PC-9 (cell line): ENCODE results near the gene TJP3.

ENCODE experiments used
- EZH2 ChIP-seq: fragments of 200-600 bp; sonication (generic); IDR thresholded peaks from 2 replicates; pipeline ENCODE4 v1.8.0; 2017; ENCODE audit warnings: antibody characterized with exemption, low read depth
- TF ChIP-seq, protein P1 (sequence below): fragments of 200-600 bp; sonication (generic); conservative IDR thresholded peaks from 2 replicates; pipeline ENCODE4 v1.6.1; 2017; ENCODE audit warnings: mixed run types, antibody characterized with exemption, mild to moderate bottlenecking, moderate library complexity

DNA sequence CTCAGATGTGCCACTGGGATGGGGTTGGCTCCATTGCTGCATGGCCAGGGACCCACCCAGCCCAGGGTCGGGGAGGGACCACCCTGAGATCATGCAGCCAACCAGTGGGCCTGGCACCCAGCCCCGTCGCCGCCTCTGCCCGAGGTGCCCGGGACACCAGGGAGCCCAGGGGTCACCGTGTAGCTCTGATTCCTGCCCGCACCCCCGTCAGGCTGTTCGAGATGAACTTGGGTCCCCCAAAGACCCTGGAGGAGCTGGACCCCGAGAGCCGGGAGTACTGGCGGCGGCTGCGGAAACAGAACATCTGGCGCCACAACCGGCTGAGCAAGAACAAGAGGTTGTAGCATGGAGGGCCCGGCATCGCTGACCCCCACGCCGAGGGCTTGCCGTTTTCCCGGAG is 58.9 kb downstream of the TJP3 start:
- TF ChIP-seq, protein P1, sequence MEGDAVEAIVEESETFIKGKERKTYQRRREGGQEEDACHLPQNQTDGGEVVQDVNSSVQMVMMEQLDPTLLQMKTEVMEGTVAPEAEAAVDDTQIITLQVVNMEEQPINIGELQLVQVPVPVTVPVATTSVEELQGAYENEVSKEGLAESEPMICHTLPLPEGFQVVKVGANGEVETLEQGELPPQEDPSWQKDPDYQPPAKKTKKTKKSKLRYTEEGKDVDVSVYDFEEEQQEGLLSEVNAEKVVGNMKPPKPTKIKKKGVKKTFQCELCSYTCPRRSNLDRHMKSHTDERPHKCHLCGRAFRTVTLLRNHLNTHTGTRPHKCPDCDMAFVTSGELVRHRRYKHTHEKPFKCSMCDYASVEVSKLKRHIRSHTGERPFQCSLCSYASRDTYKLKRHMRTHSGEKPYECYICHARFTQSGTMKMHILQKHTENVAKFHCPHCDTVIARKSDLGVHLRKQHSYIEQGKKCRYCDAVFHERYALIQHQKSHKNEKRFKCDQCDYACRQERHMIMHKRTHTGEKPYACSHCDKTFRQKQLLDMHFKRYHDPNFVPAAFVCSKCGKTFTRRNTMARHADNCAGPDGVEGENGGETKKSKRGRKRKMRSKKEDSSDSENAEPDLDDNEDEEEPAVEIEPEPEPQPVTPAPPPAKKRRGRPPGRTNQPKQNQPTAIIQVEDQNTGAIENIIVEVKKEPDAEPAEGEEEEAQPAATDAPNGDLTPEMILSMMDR, result no peak
- no peak for TF ChIP-seq EZH2
